HEK293 (cell line): ENCODE measurements around the gene TLX3.
A peak's percentile ranks its signal among the peaks of the same experiment; 100 is the strongest.

ENCODE experiments used
- EGR2 ChIP-seq: fragments of 450-650 bp; formaldehyde crosslinking; IDR thresholded peaks from 2 replicates; pipeline ENCODE4 v1.5.1; 2016; ENCODE audit warnings: low read depth, missing biosample characterization, missing genetic modification characterization
- HOXD13 ChIP-seq: sonication (generic); formaldehyde crosslinking; IDR thresholded peaks from 2 replicates; pipeline ENCODE4 v1.8.0; 2022; ENCODE audit warnings: missing genetic modification reagents, borderline replicate concordance
- KLF7 ChIP-seq: fragments of 450-650 bp; formaldehyde crosslinking; IDR thresholded peaks from 2 replicates; pipeline ENCODE4 v1.5.1; 2016; ENCODE audit warnings: missing biosample characterization, missing genetic modification characterization, borderline replicate concordance
- OSR2 ChIP-seq: fragments of 450-650 bp; formaldehyde crosslinking; IDR thresholded peaks from 2 replicates; pipeline ENCODE4 v1.5.1; 2016; ENCODE audit warnings: missing biosample characterization, missing genetic modification characterization
- REPIN1 ChIP-seq: fragments of 450-650 bp; formaldehyde crosslinking; IDR thresholded peaks from 2 replicates; pipeline ENCODE4 v1.5.1; 2017; ENCODE audit warnings: missing biosample characterization, missing genetic modification characterization, low read depth
- SCRT2 ChIP-seq: fragments of 450-650 bp; formaldehyde crosslinking; IDR thresholded peaks from 2 replicates; pipeline ENCODE4 v1.5.1; 2016; ENCODE audit warnings: missing biosample characterization, missing genetic modification characterization
- ZBTB21 ChIP-seq: fragments of 450-650 bp; formaldehyde crosslinking; IDR thresholded peaks from 2 replicates; pipeline ENCODE4 v1.5.1; 2017; ENCODE audit warnings: missing biosample characterization, missing genetic modification characterization
- ZBTB7A ChIP-seq: fragments of 450-650 bp; formaldehyde crosslinking; IDR thresholded peaks from 2 replicates; pipeline ENCODE4 v1.5.1; 2016; ENCODE audit warnings: low read depth, missing biosample characterization, missing genetic modification characterization
- ZBTB8A ChIP-seq: fragments of 450-650 bp; formaldehyde crosslinking; IDR thresholded peaks from 2 replicates; pipeline ENCODE4 v1.5.1; 2016; ENCODE audit warnings: missing biosample characterization, missing genetic modification characterization
- ZEB2 ChIP-seq: fragments of 450-650 bp; formaldehyde crosslinking; IDR thresholded peaks from 2 replicates; pipeline ENCODE4 v1.5.1; 2016; ENCODE audit warnings: missing biosample characterization, missing genetic modification characterization
- ZFHX2 ChIP-seq: fragments of 450-650 bp; formaldehyde crosslinking; conservative IDR thresholded peaks from 2 replicates; pipeline ENCODE4 v1.5.1; 2016; ENCODE audit warnings: missing biosample characterization, missing genetic modification characterization
- ZNF146 ChIP-seq: fragments of 450-650 bp; formaldehyde crosslinking; IDR thresholded peaks from 2 replicates; pipeline ENCODE4 v1.5.1; 2016; ENCODE audit warnings: missing biosample characterization, missing genetic modification characterization
- ZNF423 ChIP-seq: fragments of 450-650 bp; formaldehyde crosslinking; IDR thresholded peaks from 2 replicates; pipeline ENCODE4 v1.5.1; 2016; ENCODE audit warnings: missing biosample characterization, missing genetic modification characterization
- ZNF600 ChIP-seq: fragments of 450-650 bp; formaldehyde crosslinking; IDR thresholded peaks from 2 replicates; pipeline ENCODE4 v1.5.1; 2016; ENCODE audit warnings: missing biosample characterization, missing genetic modification characterization
- ZNF785 ChIP-seq: fragments of 450-650 bp; formaldehyde crosslinking; IDR thresholded peaks from 2 replicates; pipeline ENCODE4 v1.5.1; 2016; ENCODE audit warnings: missing biosample characterization, missing genetic modification characterization
- ZNF830 ChIP-seq: fragments of 450-650 bp; IDR thresholded peaks from 2 replicates; pipeline ENCODE4 v1.5.0; 2018; ENCODE audit warnings: missing biosample characterization, missing genetic modification characterization, low read depth, mild to moderate bottlenecking, moderate library complexity
- ZNF843 ChIP-seq: fragments of 450-650 bp; formaldehyde crosslinking; IDR thresholded peaks from 2 replicates; pipeline ENCODE4 v1.5.1; 2016; ENCODE audit warnings: missing biosample characterization, missing genetic modification characterization
- ZSCAN30 ChIP-seq: fragments of 450-650 bp; IDR thresholded peaks from 2 replicates; pipeline ENCODE4 v1.5.1; 2018; ENCODE audit warnings: missing biosample characterization, mild to moderate bottlenecking, missing genetic modification characterization, moderate library complexity
- ZXDB ChIP-seq: fragments of 450-650 bp; formaldehyde crosslinking; IDR thresholded peaks from 2 replicates; pipeline ENCODE4 v1.5.1; 2016; ENCODE audit warnings: missing biosample characterization, missing genetic modification characterization
- TF ChIP-seq, protein P1 (sequence below): fragments of 450-650 bp; formaldehyde crosslinking; IDR thresholded peaks from 2 replicates; pipeline ENCODE4 v1.5.1; 2016; ENCODE audit warnings: missing biosample characterization, missing genetic modification characterization
- TF ChIP-seq, protein P2 (sequence below): fragments of 450-650 bp; formaldehyde crosslinking; IDR thresholded peaks from 2 replicates; pipeline ENCODE4 v1.5.1; 2017; ENCODE audit warnings: missing biosample characterization, missing genetic modification characterization
- TF ChIP-seq, protein P3 (sequence below): fragments of 450-650 bp; formaldehyde crosslinking; IDR thresholded peaks from 2 replicates; pipeline ENCODE4 v1.5.1; 2016; ENCODE audit warnings: missing biosample characterization, missing genetic modification characterization
- TF ChIP-seq, protein P4 (sequence below): fragments of 450-650 bp; formaldehyde crosslinking; IDR thresholded peaks from 2 replicates; pipeline ENCODE4 v1.5.1; 2016; ENCODE audit warnings: missing biosample characterization, missing genetic modification characterization
- TF ChIP-seq, protein P5 (sequence below): fragments of 450-650 bp; formaldehyde crosslinking; IDR thresholded peaks from 2 replicates; pipeline ENCODE4 v1.5.1; 2016; ENCODE audit warnings: missing biosample characterization, missing genetic modification characterization
- TF ChIP-seq, protein P6 (sequence below): fragments of 450-650 bp; formaldehyde crosslinking; IDR thresholded peaks from 2 replicates; pipeline ENCODE4 v1.5.1; 2017; ENCODE audit warnings: missing biosample characterization, mild to moderate bottlenecking, missing genetic modification characterization, moderate library complexity

The TLX3 gene

DNA sequence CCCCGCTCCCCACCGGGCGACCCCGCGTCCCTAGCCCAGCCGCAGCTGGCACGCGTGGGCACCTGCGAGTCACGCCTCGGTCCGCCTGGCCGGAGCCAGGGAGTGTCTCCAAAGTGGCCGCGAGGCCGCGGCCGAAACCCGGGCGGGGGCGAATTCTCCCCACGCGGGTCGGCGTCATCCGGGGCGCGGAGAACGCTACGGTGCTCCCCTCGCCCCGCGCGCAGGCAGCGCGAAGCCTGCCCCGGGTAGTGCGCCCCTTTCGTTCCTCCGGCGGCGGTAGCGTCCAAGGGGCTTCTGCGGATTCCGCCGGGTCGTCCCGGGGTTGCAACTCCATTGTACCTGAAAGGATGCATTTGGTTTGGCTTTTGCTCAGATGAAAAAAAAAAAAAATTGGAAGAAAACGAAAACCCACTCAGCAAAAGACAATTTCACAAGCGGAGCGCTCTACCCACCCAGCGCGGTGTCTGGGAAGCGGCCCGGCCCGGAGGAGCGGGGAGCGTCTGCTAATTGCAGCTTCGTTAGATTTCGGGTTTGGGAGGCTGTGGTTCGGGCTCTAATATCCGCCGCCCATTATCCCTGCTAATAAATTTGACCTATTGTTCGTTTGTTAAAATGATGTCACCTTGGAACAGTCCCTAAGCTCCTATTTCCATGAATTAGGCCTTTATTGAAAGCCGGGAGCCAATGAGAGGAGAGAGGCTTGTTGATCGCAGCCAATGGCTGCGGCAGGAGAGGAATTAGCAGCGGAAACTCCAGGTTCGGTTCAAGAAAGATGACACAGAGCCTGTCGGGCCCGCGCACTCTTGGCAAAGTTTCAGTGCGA is at the start of gene TLX3 (continued):
- TF ChIP-seq ZNF830 (tag by site-specific recombination) (no peak), HOXD13 (peak; percentile 95), ZBTB7A (tag by site-specific recombination) (no peak; the same call in 1 of the 2 replicates), ZNF423 (no peak), ZNF600 (tag by site-specific recombination) (peak; percentile 77), OSR2 (tag by site-specific recombination) (no peak), ZNF146 (tag by site-specific recombination) (no peak), REPIN1 (tag by site-specific recombination) (no peak), ZNF785 (peak; percentile 57; the same call in 1 of the 2 replicates), ZNF843 (tag by site-specific recombination) (0 out of 2 replicates have a peak, but pooled peaks have one; percentile 27), ZXDB (tag by site-specific recombination) (no peak; the same call in 1 of the 2 replicates), ZFHX2 (tag by site-specific recombination) (peak; percentile 75), ZBTB21 (tag by site-specific recombination) (no peak), ZSCAN30 (tag by site-specific recombination) (peak; percentile 23; the same call in 1 of the 2 replicates), ZEB2 (tag by site-specific recombination) (peak; percentile 87; the same call in 1 of the 2 replicates), SCRT2 (tag by site-specific recombination) (peak; percentile 69), ZBTB8A (tag by site-specific recombination) (peak; percentile 28), EGR2 (tag by site-specific recombination) (peak; percentile 71), KLF7 (tag by site-specific recombination) (0 out of 2 replicates have a peak, but pooled peaks have one; percentile 37)
- TF ChIP-seq, protein P1, sequence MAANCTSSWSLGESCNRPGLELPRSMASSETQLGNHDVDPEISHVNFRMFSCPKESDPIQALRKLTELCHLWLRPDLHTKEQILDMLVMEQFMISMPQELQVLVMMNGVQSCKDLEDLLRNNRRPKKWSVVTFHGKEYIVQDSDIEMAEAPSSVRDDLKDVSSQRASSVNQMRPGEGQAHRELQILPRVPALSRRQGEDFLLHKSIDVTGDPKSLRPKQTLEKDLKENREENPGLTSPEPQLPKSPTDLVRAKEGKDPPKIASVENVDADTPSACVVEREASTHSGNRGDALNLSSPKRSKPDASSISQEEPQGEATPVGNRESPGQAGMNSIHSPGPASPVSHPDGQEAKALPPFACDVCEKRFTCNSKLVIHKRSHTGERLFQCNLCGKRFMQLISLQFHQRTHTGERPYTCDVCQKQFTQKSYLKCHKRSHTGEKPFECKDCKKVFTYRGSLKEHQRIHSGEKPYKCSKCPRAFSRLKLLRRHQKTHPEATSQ (tag by site-specific recombination) = no peak
- TF ChIP-seq, protein P2, sequence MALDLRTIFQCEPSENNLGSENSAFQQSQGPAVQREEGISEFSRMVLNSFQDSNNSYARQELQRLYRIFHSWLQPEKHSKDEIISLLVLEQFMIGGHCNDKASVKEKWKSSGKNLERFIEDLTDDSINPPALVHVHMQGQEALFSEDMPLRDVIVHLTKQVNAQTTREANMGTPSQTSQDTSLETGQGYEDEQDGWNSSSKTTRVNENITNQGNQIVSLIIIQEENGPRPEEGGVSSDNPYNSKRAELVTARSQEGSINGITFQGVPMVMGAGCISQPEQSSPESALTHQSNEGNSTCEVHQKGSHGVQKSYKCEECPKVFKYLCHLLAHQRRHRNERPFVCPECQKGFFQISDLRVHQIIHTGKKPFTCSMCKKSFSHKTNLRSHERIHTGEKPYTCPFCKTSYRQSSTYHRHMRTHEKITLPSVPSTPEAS (tag by site-specific recombination) = no peak
- TF ChIP-seq, protein P3, sequence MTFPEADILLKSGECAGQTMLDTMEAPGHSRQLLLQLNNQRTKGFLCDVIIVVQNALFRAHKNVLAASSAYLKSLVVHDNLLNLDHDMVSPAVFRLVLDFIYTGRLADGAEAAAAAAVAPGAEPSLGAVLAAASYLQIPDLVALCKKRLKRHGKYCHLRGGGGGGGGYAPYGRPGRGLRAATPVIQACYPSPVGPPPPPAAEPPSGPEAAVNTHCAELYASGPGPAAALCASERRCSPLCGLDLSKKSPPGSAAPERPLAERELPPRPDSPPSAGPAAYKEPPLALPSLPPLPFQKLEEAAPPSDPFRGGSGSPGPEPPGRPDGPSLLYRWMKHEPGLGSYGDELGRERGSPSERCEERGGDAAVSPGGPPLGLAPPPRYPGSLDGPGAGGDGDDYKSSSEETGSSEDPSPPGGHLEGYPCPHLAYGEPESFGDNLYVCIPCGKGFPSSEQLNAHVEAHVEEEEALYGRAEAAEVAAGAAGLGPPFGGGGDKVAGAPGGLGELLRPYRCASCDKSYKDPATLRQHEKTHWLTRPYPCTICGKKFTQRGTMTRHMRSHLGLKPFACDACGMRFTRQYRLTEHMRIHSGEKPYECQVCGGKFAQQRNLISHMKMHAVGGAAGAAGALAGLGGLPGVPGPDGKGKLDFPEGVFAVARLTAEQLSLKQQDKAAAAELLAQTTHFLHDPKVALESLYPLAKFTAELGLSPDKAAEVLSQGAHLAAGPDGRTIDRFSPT (tag by site-specific recombination) = peak; percentile 86
- TF ChIP-seq, protein P4, sequence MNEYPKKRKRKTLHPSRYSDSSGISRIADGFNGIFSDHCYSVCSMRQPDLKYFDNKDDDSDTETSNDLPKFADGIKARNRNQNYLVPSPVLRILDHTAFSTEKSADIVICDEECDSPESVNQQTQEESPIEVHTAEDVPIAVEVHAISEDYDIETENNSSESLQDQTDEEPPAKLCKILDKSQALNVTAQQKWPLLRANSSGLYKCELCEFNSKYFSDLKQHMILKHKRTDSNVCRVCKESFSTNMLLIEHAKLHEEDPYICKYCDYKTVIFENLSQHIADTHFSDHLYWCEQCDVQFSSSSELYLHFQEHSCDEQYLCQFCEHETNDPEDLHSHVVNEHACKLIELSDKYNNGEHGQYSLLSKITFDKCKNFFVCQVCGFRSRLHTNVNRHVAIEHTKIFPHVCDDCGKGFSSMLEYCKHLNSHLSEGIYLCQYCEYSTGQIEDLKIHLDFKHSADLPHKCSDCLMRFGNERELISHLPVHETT (tag by site-specific recombination) = peak; percentile 63; the same call in 1 of the 2 replicates
- TF ChIP-seq, protein P5, sequence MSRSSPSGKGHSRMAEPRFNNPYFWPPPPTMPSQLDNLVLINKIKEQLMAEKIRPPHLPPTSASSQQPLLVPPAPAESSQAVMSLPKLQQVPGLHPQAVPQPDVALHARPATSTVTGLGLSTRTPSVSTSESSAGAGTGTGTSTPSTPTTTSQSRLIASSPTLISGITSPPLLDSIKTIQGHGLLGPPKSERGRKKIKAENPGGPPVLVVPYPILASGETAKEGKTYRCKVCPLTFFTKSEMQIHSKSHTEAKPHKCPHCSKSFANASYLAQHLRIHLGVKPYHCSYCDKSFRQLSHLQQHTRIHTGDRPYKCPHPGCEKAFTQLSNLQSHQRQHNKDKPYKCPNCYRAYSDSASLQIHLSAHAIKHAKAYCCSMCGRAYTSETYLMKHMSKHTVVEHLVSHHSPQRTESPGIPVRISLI (tag by site-specific recombination) = no peak
- TF ChIP-seq, protein P6, sequence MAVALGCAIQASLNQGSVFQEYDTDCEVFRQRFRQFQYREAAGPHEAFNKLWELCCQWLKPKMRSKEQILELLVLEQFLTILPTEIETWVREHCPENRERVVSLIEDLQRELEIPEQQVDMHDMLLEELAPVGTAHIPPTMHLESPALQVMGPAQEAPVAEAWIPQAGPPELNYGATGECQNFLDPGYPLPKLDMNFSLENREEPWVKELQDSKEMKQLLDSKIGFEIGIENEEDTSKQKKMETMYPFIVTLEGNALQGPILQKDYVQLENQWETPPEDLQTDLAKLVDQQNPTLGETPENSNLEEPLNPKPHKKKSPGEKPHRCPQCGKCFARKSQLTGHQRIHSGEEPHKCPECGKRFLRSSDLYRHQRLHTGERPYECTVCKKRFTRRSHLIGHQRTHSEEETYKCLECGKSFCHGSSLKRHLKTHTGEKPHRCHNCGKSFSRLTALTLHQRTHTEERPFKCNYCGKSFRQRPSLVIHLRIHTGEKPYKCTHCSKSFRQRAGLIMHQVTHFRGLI = no peak; the same call in 1 of the 2 replicates
